Esophagus squamous epithelium (tissue), 5 donors: ENCODE data around the gene ADAR. TPM values are rescaled to one million over a fixed set of nuclear protein-coding genes. Genes with fewer than 3 reads are reported as not detected.

ENCODE experiments used
- DNase-seq: peaks from one replicate; lab custom pipeline; 2025; lab: John Stamatoyannopoulos, UW
- H3K27ac ChIP-seq, 4 donors: fragments of 200-600 bp; sonication (generic); one replicate each; pipeline ENCODE4 v1.5.1; 2016 to 2019; ENCODE audit warnings: mild to moderate bottlenecking in 1 of 4
- H3K27me3 ChIP-seq, 4 donors: fragments of 200-600 bp; sonication (generic); 1 replicate in 3 of 4; 2 replicates in 1 of 4; pipeline versions ENCODE4 v1.5.1 to v1.6.0; 2017 to 2021; ENCODE audit warnings: antibody characterized with exemption in 1 of 4
- H3K36me3 ChIP-seq, 3 donors: fragments of 200-600 bp; sonication (generic); one replicate each; pipeline ENCODE4 v1.5.1; 2016 to 2019
- H3K4me1 ChIP-seq, 3 donors: fragments of 200-600 bp; sonication (generic); one replicate each; pipeline ENCODE4 v1.5.1; 2017 to 2019
- H3K4me3 ChIP-seq, 4 donors: fragments of 200-600 bp; sonication (generic); 1 replicate in 3 of 4; 2 replicates in 1 of 4; pipeline ENCODE4 v1.5.1; 2016 to 2019; ENCODE audit warnings: mild to moderate bottlenecking in 2 of 4, moderate library complexity in 1 of 4
- H3K9me3 ChIP-seq, 3 donors: fragments of 200-600 bp; sonication (generic); one replicate each; pipeline ENCODE4 v1.5.1; 2016 to 2019
- CTCF ChIP-seq, 6 experiments: fragments of 450-650 bp in 4 of 6; fragments of 200-600 bp in 2 of 6; sonication (generic) in 2 of 6; IDR thresholded peaks; one replicate each; pipeline ENCODE4 v1.5.1; 2016 to 2019; ENCODE audit warnings: antibody characterized with exemption in 6 of 6, mild to moderate bottlenecking in 4 of 6, moderate library complexity in 4 of 6
- POLR2A ChIP-seq, 4 donors: fragments of 450-650 bp; IDR thresholded peaks; one replicate each; pipeline ENCODE4 v1.6.1; 2017; ENCODE audit warnings: antibody characterized with exemption in 4 of 4, mild to moderate bottlenecking in 4 of 4, moderate library complexity in 3 of 4
- WGBS, 2 donors: methylation state at CpG; one replicate each; pipeline ENCODE4 v1.1.5; 2018; 5-methylcytosine and 5-hydroxymethylcytosine counted together
- intact Hi-C: fragments of 100-400 bp; cut with DNase I; formaldehyde crosslinking; loops from one replicate; pipeline ENCODE4 v1.15.0; 2022
- total RNA-seq, 4 donors: library from RNA; depleted of rRNA; stranded (reverse); fragments of >200 nt; gene quantifications; one replicate each; pipeline ENCODE4 v1.1.0, GENCODE V29; 2016
- donor health status: DM: yes; HTN: yes; CAD: no.

Gene ADAR
- total RNA-seq, 4 donors from 2014 or later, result 45.2 to 68.5 (median 59.2) TPM

DNA sequence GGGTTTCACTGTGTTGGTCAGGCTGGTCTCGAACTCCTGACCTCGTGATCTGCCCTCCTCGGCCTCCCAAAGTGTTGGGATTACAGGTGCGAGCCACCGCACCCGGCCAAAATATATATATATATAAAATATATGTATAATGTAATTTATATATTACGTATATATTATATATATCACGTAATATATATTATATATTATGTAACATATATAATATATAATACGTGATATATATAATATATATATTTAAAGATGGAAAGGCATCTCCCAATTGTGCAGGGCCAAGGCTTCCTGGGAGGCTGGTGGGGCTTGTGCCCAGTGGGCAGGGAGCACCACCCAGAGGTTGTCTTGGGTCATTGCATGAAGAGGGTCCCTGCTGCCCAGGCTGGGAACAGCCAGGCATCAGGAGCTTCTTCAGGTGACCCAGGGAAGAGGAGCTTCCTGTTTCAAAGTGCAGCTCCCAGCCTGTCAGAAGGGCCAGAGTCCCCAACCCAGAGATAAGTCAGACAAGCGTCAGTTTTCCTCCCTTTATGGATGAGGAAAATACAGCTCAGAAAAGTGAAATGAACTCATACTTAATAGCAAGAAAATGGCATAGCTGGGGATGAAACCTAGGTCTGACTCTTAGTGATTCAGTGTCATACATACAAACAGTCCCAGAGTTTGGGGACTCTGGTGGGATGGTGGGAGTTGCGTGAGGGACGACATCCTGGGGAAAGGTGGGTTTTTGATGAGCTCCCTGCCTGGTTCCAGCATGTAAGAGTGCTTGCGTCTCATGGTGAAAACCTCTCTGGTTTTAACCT is 61.5 kb downstream of the ADAR start:
- Histone ChIP-seq H3K27ac (peak overlapping the region in 3 of 4 donors; percentile 30 to 53 (median 47)), H3K9me3 (no peaks in the 10 kb centered on the region), H3K4me1 (peaks cover 5 to 42% (median 13%) of the 10 kb centered on the region in 3 donors), H3K4me3 (no peak overlapping the region), H3K36me3 (peaks cover 11 to 28% (median 18%) of the 10 kb centered on the region in 3 donors), H3K27me3 (no peaks in the 10 kb centered on the region)
- intact Hi-C loops, result loop anchor here (10.0 kb wide), 1 partner anchor 52 kb away; no protein-coding TSS in a partner anchor
- no peak for TF ChIP-seq POLR2A (IDR thresholded peaks at IDR 0.05)
- TF ChIP-seq CTCF (IDR thresholded peaks at IDR 0.05), result peak in 5 of 6 experiments; percentile 45 to 70 (median 69)
- 64 to 66% methylated on average over 13 of the region's 13 CpGs for WGBS, 2 donors
- no peak for DNase-seq

DNA sequence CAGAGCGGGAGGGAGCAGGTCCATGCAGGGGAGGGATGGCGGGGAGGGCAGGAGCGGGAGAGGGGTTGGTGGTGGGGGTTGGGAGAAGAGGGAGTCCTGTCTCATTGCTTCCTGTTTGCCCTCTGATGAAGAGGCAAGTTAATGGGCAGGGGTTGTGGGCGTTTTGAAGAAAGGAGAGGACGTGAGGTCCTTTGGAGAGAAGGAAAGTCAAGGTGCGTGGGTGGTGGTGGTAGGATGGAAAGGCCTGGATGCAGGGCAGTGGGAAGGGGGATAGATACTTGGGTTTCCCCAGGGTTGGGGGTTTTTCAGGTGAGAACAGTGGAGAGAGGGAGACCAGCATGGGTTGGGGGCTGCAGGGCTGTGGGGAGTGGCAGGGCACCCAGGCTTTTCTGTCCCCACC is 66.8 kb downstream of the ADAR start:
- H3K27ac ChIP-seq, result no peak overlapping the region
- no peaks in the 10 kb centered on the region for H3K9me3 ChIP-seq
- no peaks in the 10 kb centered on the region for H3K4me1 ChIP-seq
- H3K27me3 ChIP-seq, result peaks cover 0 to 2% (median 0%) of the 10 kb centered on the region in 4 donors
- intact Hi-C loops, result loop anchor here (10.0 kb wide), 1 partner anchor 46 kb away; no protein-coding TSS in a partner anchor
- TF ChIP-seq CTCF (IDR thresholded peaks at IDR 0.05) (no peak), POLR2A (IDR thresholded peaks at IDR 0.05) (no peak)
- 62 to 68% methylated on average over 6 of the region's 6 CpGs for WGBS, 2 donors
- no peak overlapping the region for H3K4me3 ChIP-seq
- DNase-seq, result no peak
- H3K36me3 ChIP-seq, result no peaks in the 10 kb centered on the region

DNA sequence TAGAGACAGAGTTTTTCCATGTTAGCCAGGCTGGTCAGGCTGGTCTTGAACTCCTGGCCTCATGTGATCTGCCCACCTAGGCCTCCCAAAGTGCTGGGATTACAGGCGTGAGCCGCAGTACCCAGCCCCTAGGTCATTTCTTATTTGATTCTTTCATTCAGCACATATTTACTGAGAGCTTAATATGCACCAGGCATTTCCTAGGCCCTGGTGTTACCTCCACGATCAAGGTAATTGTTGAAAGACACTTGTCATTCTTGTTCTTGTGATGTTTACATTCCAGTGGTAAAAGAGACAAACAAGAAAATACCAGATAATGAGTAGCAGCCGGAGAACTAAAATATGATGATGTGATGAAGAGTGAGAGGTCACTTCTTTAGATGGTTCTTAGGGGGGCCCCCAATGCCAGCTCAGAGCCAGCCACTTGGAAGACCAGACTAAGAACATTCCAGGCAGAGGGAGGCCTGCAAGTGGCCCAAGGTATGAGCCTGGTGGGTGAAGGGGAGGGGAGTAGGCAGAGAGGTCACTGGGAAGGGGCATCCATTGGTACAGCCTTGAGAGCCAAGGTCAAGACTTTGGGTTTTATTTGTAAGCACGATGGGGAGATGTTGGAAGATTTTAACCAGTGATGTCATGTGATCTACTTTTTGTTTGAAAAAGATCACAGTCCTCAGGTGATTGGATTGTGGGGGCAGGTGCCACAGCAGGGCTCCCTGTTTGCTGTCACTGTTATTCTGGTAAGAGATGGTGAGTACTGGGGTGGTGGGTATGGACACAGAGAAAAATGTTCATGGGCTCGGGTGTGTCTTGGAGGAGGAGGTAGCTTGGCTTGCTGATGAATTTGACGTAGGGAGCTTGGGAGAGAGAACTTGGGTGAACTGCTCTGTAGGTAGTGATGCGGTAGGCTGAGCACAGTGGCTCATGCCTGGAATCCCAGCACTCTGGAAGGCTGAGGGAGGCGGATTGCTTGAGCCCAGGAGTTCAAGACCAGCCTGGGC is 68.2 kb downstream of the ADAR start:
- Histone ChIP-seq H3K9me3 (no peaks in the 10 kb centered on the region), H3K4me3 (no peak overlapping the region), H3K27me3 (peaks cover 0 to 2% (median 0%) of the 10 kb centered on the region in 4 donors), H3K4me1 (no peaks in the 10 kb centered on the region), H3K36me3 (no peaks in the 10 kb centered on the region), H3K27ac (no peak overlapping the region)
- DNase-seq, result no peak
- TF ChIP-seq CTCF (IDR thresholded peaks at IDR 0.05), result no peak
- no peak for TF ChIP-seq POLR2A (IDR thresholded peaks at IDR 0.05)
- 75 to 83% methylated on average over 7 to 9 of the region's 9 CpGs for WGBS, 2 donors
- intact Hi-C loops, result loop anchor here (10.0 kb wide), 1 partner anchor 45 kb away; no protein-coding TSS in a partner anchor

GRCh38 chr1:154536570-154536969 is 71.4 kb downstream of the ADAR start:
- no peak for TF ChIP-seq POLR2A (IDR thresholded peaks at IDR 0.05)
- no peak for TF ChIP-seq CTCF (IDR thresholded peaks at IDR 0.05)
- no peaks in the 10 kb centered on the region for H3K9me3 ChIP-seq
- 70 to 78% methylated on average over 7 of the region's 7 CpGs for WGBS, 2 donors
- no peak overlapping the region for H3K4me3 ChIP-seq
- intact Hi-C loops, result no loop called here
- no peak for DNase-seq
- no peaks in the 10 kb centered on the region for H3K4me1 ChIP-seq
- H3K36me3 ChIP-seq, result no peaks in the 10 kb centered on the region
- no peak overlapping the region for H3K27ac ChIP-seq
- peaks cover 0 to 2% (median 0%) of the 10 kb centered on the region in 4 donors for H3K27me3 ChIP-seq
